Lung (tissue), 12 donors: Measurements from ENCODE around the gene USP19. TPM values are rescaled to one million over a fixed set of nuclear protein-coding genes. Genes with fewer than 3 reads are reported as not detected.

Source experiments
- ATAC-seq: fragments of 200-7000 bp; cut with Tn5 transposase; one replicate; pipeline ENCODE4 v1.9.1; 2020; ENCODE audit warnings: moderate number of reproducible peaks; ENCODE audit not compliant: insufficient read depth, low FRiP score
- DNase-seq, 3 donors: peaks; one replicate each; pipeline ENCODE4 v3.0.0-alpha.2; 2013 to 2017
- H3K27ac ChIP-seq, 2 donors: one replicate each; pipeline ENCODE4 v1.5.1; 2013; ENCODE audit warnings: mild to moderate bottlenecking in 2 of 2, moderate library complexity in 2 of 2, control low read depth in 1 of 2, inconsistent platforms in 1 of 2, low read depth in 1 of 2, low read length in 1 of 2
- H3K27me3 ChIP-seq, 3 donors: one replicate each; pipeline ENCODE4 v1.5.1; 2013; ENCODE audit warnings: low read length in 2 of 3; ENCODE audit not compliant: control insufficient read depth in 3 of 3, insufficient read depth in 3 of 3
- H3K36me3 ChIP-seq, 4 donors: one replicate each; pipeline ENCODE4 v1.5.1; 2013; ENCODE audit warnings: low read length in 4 of 4, mild to moderate bottlenecking in 1 of 4, moderate library complexity in 1 of 4; ENCODE audit not compliant: control insufficient read depth in 4 of 4, insufficient read depth in 4 of 4
- H3K4me1 ChIP-seq, 5 donors: one replicate each; pipeline ENCODE4 v1.5.1; 2013; ENCODE audit warnings: low read length in 5 of 5, mild to moderate bottlenecking in 2 of 5, moderate library complexity in 1 of 5; ENCODE audit not compliant: control insufficient read depth in 5 of 5, insufficient read depth in 5 of 5
- H3K4me3 ChIP-seq: one replicate; pipeline ENCODE4 v1.5.1; 2013; ENCODE audit warnings: mild to moderate bottlenecking, control low read depth, moderate library complexity
- H3K9ac ChIP-seq, 2 donors: one replicate each; pipeline ENCODE4 v1.5.1; 2013; ENCODE audit warnings: low read length in 2 of 2, control low read depth in 1 of 2; ENCODE audit not compliant: insufficient read depth in 1 of 2
- H3K9me3 ChIP-seq, 4 donors: one replicate each; pipeline ENCODE4 v1.5.1; 2013; ENCODE audit warnings: low read length in 3 of 4, mild to moderate bottlenecking in 1 of 4, moderate library complexity in 1 of 4; ENCODE audit not compliant: control insufficient read depth in 4 of 4, insufficient read depth in 3 of 4
- CTCF ChIP-seq: IDR thresholded peaks from 2 replicates; pipeline ENCODE4 v1.5.1; 2012; ENCODE audit warnings: mild to moderate bottlenecking; ENCODE audit errors: control extremely low read depth, extremely low read depth
- WGBS, 2 donors: extraction: QIAGEN DNeasy Blood & Tissue Kit; methylation state at CpG; one replicate each; pipeline ENCODE4 v1.1.7; 2013; 5-methylcytosine and 5-hydroxymethylcytosine counted together
- polyA plus RNA-seq, 2 donors: library from polyadenylated mRNA; stranded (reverse); fragments of 200-250 nt; gene quantifications; one replicate each; pipeline ENCODE4 v1.2.1, GENCODE V29; 2013
- total RNA-seq, 2 donors: library from RNA; depleted of rRNA in 1 of 2; stranded (reverse); fragments of >200 nt in 1 of 2; gene quantifications; one replicate each; pipeline ENCODE4 v1.2.1, GENCODE V29; 2014 to 2021
- donor health status: control.
- donor health status: control.
- donor health status: Bipolar disorder and iron deficiency.
- donor health status: healthy.
- donor health status: DM: yes; HTN: yes; CAD: no.

Gene USP19
- total and polyA plus RNA-seq, 4 donors, result 20.3 to 63.1 (median 40.1) TPM

- Histone ChIP-seq H3K9me3 (no peaks in the 10 kb centered on the region), H3K36me3 (peaks cover 11 to 58% (median 39%) of the 10 kb centered on the region in 4 donors), H3K27ac (no peak overlapping the region), H3K4me1 (peaks cover 0 to 14% (median 8%) of the 10 kb centered on the region in 5 donors), H3K9ac (no peak overlapping the region), H3K27me3 (no peaks in the 10 kb centered on the region), H3K4me3 (no peak overlapping the region)
- no peak for TF ChIP-seq CTCF
- DNase-seq (no peak), ATAC-seq (no peak)
- 91 to 98% methylated on average over 7 of the region's 7 CpGs for WGBS, 2 donors
Observed at GRCh38 chr3:49124203-49124602, 3.6 kb upstream of the USP19 start.

GRCh38 chr3:49123687-49124086 lies 3.1 kb upstream of the USP19 start:
- no peak overlapping the region for H3K4me3 ChIP-seq
- no peak overlapping the region for H3K9ac ChIP-seq
- no peaks in the 10 kb centered on the region for H3K9me3 ChIP-seq
- ATAC-seq (no peak), DNase-seq (no peak)
- H3K27ac ChIP-seq, result no peak overlapping the region
- H3K36me3 ChIP-seq, result peaks cover 11 to 59% (median 39%) of the 10 kb centered on the region in 4 donors
- no peaks in the 10 kb centered on the region for H3K27me3 ChIP-seq
- peaks cover 0 to 17% (median 8%) of the 10 kb centered on the region in 5 donors for H3K4me1 ChIP-seq
- no peak for TF ChIP-seq CTCF
- 94 to 98% methylated on average over 17 of the region's 17 CpGs for WGBS, 2 donors

GRCh38 chr3:49122886-49123545 lies 2.4 kb upstream of the USP19 start:
- Histone ChIP-seq H3K27me3 (no peaks in the 10 kb centered on the region), H3K9me3 (no peaks in the 10 kb centered on the region), H3K9ac (no peak overlapping the region), H3K36me3 (peaks cover 8 to 59% (median 42%) of the 10 kb centered on the region in 4 donors), H3K4me1 (peaks cover 0 to 17% (median 8%) of the 10 kb centered on the region in 5 donors), H3K4me3 (no peak overlapping the region), H3K27ac (no peak overlapping the region)
- no peak for TF ChIP-seq CTCF
- DNase-seq (no peak), ATAC-seq (no peak)
- WGBS, 2 donors, result 95 to 96% methylated on average over 17 of the region's 17 CpGs
